Neutrophil (primary cell): ENCODE measurements around the gene AGAP2.

Source experiments
- H3K27ac ChIP-seq: fragments of 200-600 bp; sonication (generic); 2 replicates; pipeline ENCODE4 v1.5.1; 2016; ENCODE audit warnings: mild to moderate bottlenecking, moderate library complexity
- H3K27me3 ChIP-seq: fragments of 200-600 bp; sonication (generic); 2 replicates; pipeline ENCODE4 v1.6.0; 2016; ENCODE audit warnings: mild to moderate bottlenecking
- H3K36me3 ChIP-seq: fragments of 200-600 bp; sonication (generic); 2 replicates; pipeline ENCODE4 v1.5.1; 2017
- H3K4me1 ChIP-seq, 2 experiments: fragments of 200-600 bp in 1 of 2; sonication (generic) in 1 of 2; 1 replicate in 1 of 2; 2 replicates in 1 of 2; pipeline versions ENCODE4 v1.5.1 to v1.6.1; 2013 to 2016; ENCODE audit warnings: low read depth in 1 of 2, low read length in 1 of 2, mild to moderate bottlenecking in 1 of 2, moderate library complexity in 1 of 2; ENCODE audit not compliant: control insufficient read depth in 1 of 2, insufficient read depth in 1 of 2
- H3K4me3 ChIP-seq, 2 experiments: fragments of 200-600 bp in 1 of 2; sonication (generic) in 1 of 2; 1 replicate in 1 of 2; 2 replicates in 1 of 2; pipeline ENCODE4 v1.5.1; 2013 to 2016; ENCODE audit warnings: low read depth in 1 of 2, low read length in 1 of 2, mild to moderate bottlenecking in 1 of 2, moderate library complexity in 1 of 2
- H3K9me3 ChIP-seq: fragments of 200-600 bp; sonication (generic); 2 replicates; pipeline ENCODE4 v1.5.1; 2016
- TF ChIP-seq, protein P1 (sequence below): fragments of 200-600 bp; sonication (generic); IDR thresholded peaks from 2 replicates; pipeline ENCODE4 v1.5.1; 2016; ENCODE audit warnings: antibody characterized with exemption

Gene AGAP2

DNA sequence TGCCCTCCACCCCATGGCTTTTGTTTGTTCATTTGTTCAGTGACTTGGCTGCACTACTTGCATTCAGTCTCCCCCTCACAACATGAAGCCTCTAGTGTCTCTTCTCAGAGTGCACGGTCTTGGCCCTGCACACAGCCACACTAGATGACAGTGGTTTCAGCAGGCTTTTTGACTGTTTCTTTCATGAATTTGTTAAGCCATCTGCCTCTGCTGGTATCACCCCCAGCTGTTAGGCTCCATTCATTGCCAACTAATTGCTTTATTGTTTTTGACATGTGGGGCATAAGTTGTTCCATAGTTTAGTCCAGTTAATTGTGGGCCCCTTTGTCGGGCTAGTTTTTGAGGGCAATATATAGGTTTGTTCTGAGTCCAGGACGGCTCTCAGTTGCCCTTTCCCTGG, 25.8 kb downstream of the AGAP2 start:
- Histone ChIP-seq H3K4me1 (no peaks in the 10 kb centered on the region), H3K9me3 (no peaks in the 10 kb centered on the region), H3K4me3 (no peak overlapping the region), H3K36me3 (peaks cover 77% of the 10 kb centered on the region), H3K27ac (no peak overlapping the region), H3K27me3 (no peaks in the 10 kb centered on the region)
- TF ChIP-seq, protein P1, sequence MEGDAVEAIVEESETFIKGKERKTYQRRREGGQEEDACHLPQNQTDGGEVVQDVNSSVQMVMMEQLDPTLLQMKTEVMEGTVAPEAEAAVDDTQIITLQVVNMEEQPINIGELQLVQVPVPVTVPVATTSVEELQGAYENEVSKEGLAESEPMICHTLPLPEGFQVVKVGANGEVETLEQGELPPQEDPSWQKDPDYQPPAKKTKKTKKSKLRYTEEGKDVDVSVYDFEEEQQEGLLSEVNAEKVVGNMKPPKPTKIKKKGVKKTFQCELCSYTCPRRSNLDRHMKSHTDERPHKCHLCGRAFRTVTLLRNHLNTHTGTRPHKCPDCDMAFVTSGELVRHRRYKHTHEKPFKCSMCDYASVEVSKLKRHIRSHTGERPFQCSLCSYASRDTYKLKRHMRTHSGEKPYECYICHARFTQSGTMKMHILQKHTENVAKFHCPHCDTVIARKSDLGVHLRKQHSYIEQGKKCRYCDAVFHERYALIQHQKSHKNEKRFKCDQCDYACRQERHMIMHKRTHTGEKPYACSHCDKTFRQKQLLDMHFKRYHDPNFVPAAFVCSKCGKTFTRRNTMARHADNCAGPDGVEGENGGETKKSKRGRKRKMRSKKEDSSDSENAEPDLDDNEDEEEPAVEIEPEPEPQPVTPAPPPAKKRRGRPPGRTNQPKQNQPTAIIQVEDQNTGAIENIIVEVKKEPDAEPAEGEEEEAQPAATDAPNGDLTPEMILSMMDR, result no peak

DNA sequence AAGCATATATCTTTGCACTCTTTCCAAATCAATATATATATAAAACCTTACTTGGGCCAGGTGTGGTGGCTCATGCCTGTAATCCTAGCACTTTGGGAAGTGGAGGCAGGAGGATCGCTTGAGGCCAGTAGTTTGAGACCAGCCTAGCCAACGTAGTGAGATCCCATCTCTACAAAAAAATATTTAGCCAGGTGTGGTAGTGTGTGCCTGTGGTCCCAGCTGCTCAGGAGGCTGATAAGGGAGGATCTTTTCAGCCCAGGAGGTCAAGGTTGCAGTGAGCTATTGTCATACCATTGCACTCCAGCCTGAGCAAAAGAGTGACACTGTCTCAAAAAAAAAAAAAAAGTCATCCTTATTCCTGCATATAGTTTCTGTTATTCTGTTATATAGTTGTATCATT, 30.2 kb downstream of the AGAP2 start:
- H3K4me3 ChIP-seq, result no peak overlapping the region
- H3K9me3 ChIP-seq, result peaks cover 4% of the 10 kb centered on the region
- H3K4me1 ChIP-seq, result no peaks in the 10 kb centered on the region
- H3K27ac ChIP-seq, result no peak overlapping the region
- no peaks in the 10 kb centered on the region for H3K27me3 ChIP-seq
- TF ChIP-seq, protein P1, result no peak
- H3K36me3 ChIP-seq, result peaks cover 74% of the 10 kb centered on the region

DNA sequence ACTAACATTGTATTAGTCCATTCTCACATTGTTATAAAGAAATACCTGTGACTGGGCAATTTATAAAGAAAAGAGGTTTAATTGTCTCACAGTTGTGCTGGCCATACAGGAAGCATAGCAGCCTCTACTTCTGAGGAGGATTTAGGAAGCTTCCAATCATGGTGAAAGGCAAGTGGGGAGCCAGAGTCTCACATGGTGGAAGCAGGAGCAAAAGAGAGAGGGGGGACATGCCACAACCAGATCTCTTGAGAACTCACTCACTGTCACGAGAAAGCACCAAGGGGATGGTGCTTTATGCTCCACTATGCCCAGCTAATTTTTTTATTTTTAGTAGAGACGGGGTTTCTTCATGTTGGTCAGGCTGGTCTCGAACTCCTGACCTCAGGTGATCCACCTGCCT, 31.3 kb downstream of the AGAP2 start:
- TF ChIP-seq, protein P1, result no peak
- H3K27ac ChIP-seq, result no peak overlapping the region
- peaks cover 4% of the 10 kb centered on the region for H3K9me3 ChIP-seq
- H3K27me3 ChIP-seq, result no peaks in the 10 kb centered on the region
- H3K4me3 ChIP-seq, result no peak overlapping the region
- H3K36me3 ChIP-seq, result peaks cover 76% of the 10 kb centered on the region
- H3K4me1 ChIP-seq, result no peaks in the 10 kb centered on the region

DNA sequence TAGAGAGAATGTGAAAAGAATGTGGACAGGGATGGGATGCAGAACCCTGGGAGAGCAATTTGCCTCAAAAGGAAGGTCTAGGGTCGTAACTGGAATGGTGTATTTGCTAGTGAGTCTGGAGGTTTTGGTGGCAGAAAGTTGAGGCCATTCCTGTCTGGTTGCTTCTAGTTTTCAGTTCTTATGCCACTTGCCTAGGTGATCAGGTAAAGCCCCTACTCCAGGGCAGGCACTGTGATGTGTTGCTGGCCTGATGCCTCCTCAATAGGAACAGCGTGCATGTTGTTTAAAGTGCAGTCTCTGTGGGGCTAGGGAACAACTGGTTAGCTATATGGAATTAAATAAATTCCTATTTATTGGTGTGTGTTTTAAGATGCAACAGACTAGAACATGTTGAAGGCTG, 38.2 kb downstream of the AGAP2 start:
- peaks cover 90% of the 10 kb centered on the region for H3K36me3 ChIP-seq
- H3K4me3 ChIP-seq, result no peak overlapping the region

DNA sequence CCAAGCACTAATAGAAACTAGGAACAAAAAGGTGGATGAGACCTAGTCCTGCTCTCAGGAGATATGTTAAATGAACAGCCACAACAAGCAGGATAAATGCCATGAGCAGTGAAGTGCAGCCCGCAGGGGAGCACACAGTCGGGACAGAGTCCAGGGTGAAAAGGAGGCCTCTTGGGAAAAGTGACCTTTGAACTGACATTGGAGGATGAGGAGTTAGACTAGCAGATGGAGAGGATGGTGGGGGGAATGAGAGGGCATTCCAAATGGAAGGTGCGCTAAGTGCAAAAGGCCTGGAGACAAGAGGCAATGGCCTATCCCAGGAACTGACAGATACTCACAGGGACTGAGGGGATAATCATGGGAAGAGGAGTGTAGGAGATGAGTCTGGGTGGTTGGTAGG, 40.1 kb downstream of the AGAP2 start:
- Histone ChIP-seq H3K36me3 (peaks cover 76% of the 10 kb centered on the region), H3K27ac (no peak overlapping the region), H3K4me3 (no peak overlapping the region), H3K27me3 (no peaks in the 10 kb centered on the region), H3K9me3 (no peaks in the 10 kb centered on the region), H3K4me1 (peaks cover 15 to 17% of the 10 kb centered on the region in 2 experiments)
- TF ChIP-seq, protein P1, result no peak

More for the DNA sequence above, 38.2 kb downstream of the AGAP2 start:
- TF ChIP-seq, protein P1, result no peak
- no peaks in the 10 kb centered on the region for H3K27me3 ChIP-seq
- no peak overlapping the region for H3K27ac ChIP-seq
- peaks cover 4% of the 10 kb centered on the region for H3K9me3 ChIP-seq
- peaks cover under 1 to 5% of the 10 kb centered on the region in 2 experiments for H3K4me1 ChIP-seq

DNA sequence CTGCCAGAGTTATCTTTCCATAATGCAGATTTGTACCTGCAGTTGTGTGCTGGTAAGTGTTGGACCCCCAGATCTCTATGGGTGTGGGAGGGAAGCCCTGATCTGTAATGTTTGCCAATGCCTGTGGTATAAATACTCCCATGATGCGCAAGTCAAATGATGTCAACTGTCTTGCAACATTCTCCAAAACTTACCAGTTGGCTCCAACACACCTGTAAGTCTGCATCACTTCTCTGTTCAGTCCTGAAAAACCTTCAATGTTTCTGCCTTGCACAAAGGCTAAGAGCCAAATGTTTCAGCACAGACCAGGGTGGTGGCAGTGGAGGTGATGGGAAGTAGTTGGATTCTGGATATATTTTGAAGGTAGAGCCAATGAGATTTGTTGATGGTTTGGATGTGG, 41.5 kb downstream of the AGAP2 start:
- TF ChIP-seq, protein P1, result no peak
- Histone ChIP-seq H3K4me1 (peaks cover 18 to 21% of the 10 kb centered on the region in 2 experiments), H3K27ac (no peak overlapping the region), H3K36me3 (peaks cover 63% of the 10 kb centered on the region), H3K4me3 (no peak overlapping the region), H3K9me3 (no peaks in the 10 kb centered on the region), H3K27me3 (no peaks in the 10 kb centered on the region)
